Esophagus mucosa (tissue), 1 donor: ENCODE measurements around the gene CHD6. TPM values are rescaled to one million over a fixed set of nuclear protein-coding genes. Genes with fewer than 3 reads are reported as not detected.

ENCODE experiments used
- ATAC-seq: fragments of 200-7000 bp; cut with Tn5 transposase; one replicate; pipeline ENCODE4 v1.9.1; 2020
- total RNA-seq: library from RNA; stranded (reverse); gene quantifications from one replicate; pipeline ENCODE4 v1.2.4, GENCODE V29; 2023
- donor health status: DM: yes; HTN: yes; CAD: no.

The CHD6 gene
- total RNA-seq, 1 donor from 2014 or later: 16.6 TPM

- no peak for ATAC-seq
Measured at GRCh38 chr20:41505184-41505583, 113.0 kb downstream of the CHD6 start.

GRCh38 chr20:41501376-41501775 is 116.8 kb downstream of the CHD6 start:
- no peak for ATAC-seq

GRCh38 chr20:41499961-41500725 is 118.0 kb downstream of the CHD6 start:
- no peak for ATAC-seq

- ATAC-seq: no peak
Measured at GRCh38 chr20:41499064-41499463, 119.1 kb downstream of the CHD6 start.

- ATAC-seq: no peak
Measured at GRCh38 chr20:41497186-41497895, 120.8 kb downstream of the CHD6 start.

- ATAC-seq: no peak
Measured at GRCh38 chr20:41494451-41494850, 123.7 kb downstream of the CHD6 start.

GRCh38 chr20:41483553-41483930 is 134.6 kb downstream of the CHD6 start:
- no peak for ATAC-seq

- ATAC-seq: no peak
Measured at GRCh38 chr20:41482647-41483552, 135.3 kb downstream of the CHD6 start.

- ATAC-seq: no peak
Measured at GRCh38 chr20:41480054-41480770, 138.0 kb downstream of the CHD6 start.

GRCh38 chr20:41479113-41479512 is 139.1 kb downstream of the CHD6 start:
- no peak for ATAC-seq

GRCh38 chr20:41478026-41478425 is 140.2 kb downstream of the CHD6 start:
- no peak for ATAC-seq

- no peak for ATAC-seq
Measured at GRCh38 chr20:41476446-41476845, 141.7 kb downstream of the CHD6 start.

- ATAC-seq: peak; percentile 82
Measured at GRCh38 chr20:41476013-41476441, 142.2 kb downstream of the CHD6 start.

GRCh38 chr20:41475503-41475902 is 142.7 kb downstream of the CHD6 start:
- no peak for ATAC-seq

- ATAC-seq: no peak
Measured at GRCh38 chr20:41470362-41471095, 147.6 kb downstream of the CHD6 start.

- ATAC-seq: no peak
Measured at GRCh38 chr20:41469868-41470267, 148.3 kb downstream of the CHD6 start.

GRCh38 chr20:41468994-41469600 is 149.1 kb downstream of the CHD6 start:
- ATAC-seq: no peak

- peak; percentile 71 for ATAC-seq
Measured at GRCh38 chr20:41467690-41468089, 150.5 kb downstream of the CHD6 start.

- no peak for ATAC-seq
Measured at GRCh38 chr20:41467220-41467619, 151.0 kb downstream of the CHD6 start.

GRCh38 chr20:41463567-41463966 is 154.6 kb downstream of the CHD6 start:
- no peak for ATAC-seq
